Activated CD8-positive, alpha-beta T cell treated with anti-CD3 and anti-CD28 coated beads, Interleukin-2, amount 10 ng/mL, durations not matched to agents 7 days and 5 days (primary cell): ENCODE data around the gene PWP2. TPM values are rescaled to one million over a fixed set of nuclear protein-coding genes. Genes with fewer than 3 reads are reported as not detected.
A peak's percentile ranks its signal among the peaks of the same experiment; 100 is the strongest.
"Not testable (repeated sequence)": the region's sequence is repeated elsewhere in the genome, so short reads cannot be mapped to it uniquely, and the experiment has no call there.

Experiments
- ATAC-seq: fragments of 150-1000 bp; cut with Tn5 transposase; one replicate; pipeline ENCODE4 v1.10.0; 2021; ENCODE audit warnings: moderate library complexity
- CTCF ChIA-PET: fragments of 350-600 bp; sonication (Branson Sonifier 250); formaldehyde crosslinking; loops from one replicate; lab custom pipeline; 2021; ENCODE audit warnings: antibody characterized with exemption; lab: Charles Lee
- POLR2A ChIA-PET: fragments of 350-600 bp; sonication (Branson Sonifier 250); formaldehyde crosslinking; loops from one replicate; lab custom pipeline; 2021; ENCODE audit warnings: antibody characterized with exemption; lab: Charles Lee
- DNase-seq: peaks from one replicate; pipeline ENCODE4 v3.0.0-alpha.2; 2020
- H3K27ac Mint-ChIP-seq: one replicate; pipeline ENCODE4 v1.8.0; 2021; ENCODE audit warnings: mild to moderate bottlenecking, mixed read lengths
- H3K27me3 Mint-ChIP-seq: one replicate; pipeline ENCODE4 v1.8.0; 2021; ENCODE audit warnings: low read depth, mixed read lengths
- H3K36me3 Mint-ChIP-seq: one replicate; pipeline ENCODE4 v1.8.0; 2021; ENCODE audit warnings: low read depth, mixed read lengths
- H3K4me1 Mint-ChIP-seq: one replicate; pipeline ENCODE4 v1.8.0; 2021; ENCODE audit warnings: low read depth, mixed read lengths
- H3K4me3 Mint-ChIP-seq: one replicate; pipeline ENCODE4 v1.8.0; 2021; ENCODE audit warnings: mild to moderate bottlenecking, mixed read lengths
- H3K9me3 Mint-ChIP-seq: one replicate; pipeline ENCODE4 v1.8.0; 2022; ENCODE audit warnings: mixed read lengths; ENCODE audit not compliant: insufficient read depth
- total RNA-seq, 2 experiments: library from RNA; stranded (reverse); gene quantifications; one replicate each; pipeline ENCODE4 v1.2.3, GENCODE V29; 2021

Gene PWP2
- total RNA-seq, 2 experiments from 2014 or later = 2.9 to 8.0 TPM

GRCh38 chr21:44092211-44092610 lies 15.0 kb upstream of the PWP2 start:
- Mint-ChIP-seq H3K9me3 (no peaks in the 10 kb centered on the region), H3K4me1 (peaks cover 39% of the 10 kb centered on the region), H3K36me3 (peaks cover 56% of the 10 kb centered on the region), H3K27ac (peak overlapping the region; percentile 57), H3K4me3 (no peak overlapping the region), H3K27me3 (no peaks in the 10 kb centered on the region)
- ChIA-PET CTCF (interaction anchor here (1.2 kb wide), 1 partner anchor 9 kb away, joined by 5 read pairs; no protein-coding TSS in a partner anchor), POLR2A (interaction anchor here (1.0 kb wide), 1 partner anchor 26 kb away, joined by 3 read pairs; no protein-coding TSS in a partner anchor)
- DNase-seq (peak; percentile 12), ATAC-seq (no peak)

- no peak overlapping the region for H3K4me3 Mint-ChIP-seq
- H3K27ac Mint-ChIP-seq = no peak overlapping the region
- POLR2A ChIA-PET = interaction anchor here (0.9 to 1.1 kb wide), 2 partner anchors 9 to 37 kb away, joined by 3 read pairs; no protein-coding TSS in a partner anchor
- ATAC-seq (no peak), DNase-seq (peak; percentile 14)
- CTCF ChIA-PET = interaction anchor here (1.8 kb wide), 2 partner anchors 10 to 80 kb away, joined by 4 read pairs; no protein-coding TSS in a partner anchor
- H3K4me1 Mint-ChIP-seq = peaks cover 23% of the 10 kb centered on the region
- peaks cover 40% of the 10 kb centered on the region for H3K36me3 Mint-ChIP-seq
- no peaks in the 10 kb centered on the region for H3K27me3 Mint-ChIP-seq
- no peaks in the 10 kb centered on the region for H3K9me3 Mint-ChIP-seq
Observed at GRCh38 chr21:44093761-44094160, 13.4 kb upstream of the PWP2 start.

GRCh38 chr21:44094832-44095231 lies 12.4 kb upstream of the PWP2 start:
- H3K27me3 Mint-ChIP-seq = no peaks in the 10 kb centered on the region
- ChIA-PET CTCF (interaction anchor here (1.8 kb wide), 1 partner anchor 11 kb away, joined by 4 read pairs; no protein-coding TSS in a partner anchor), POLR2A (interaction anchor here (0.6 kb wide), 1 partner anchor 375 kb away, joined by 3 read pairs; no protein-coding TSS in a partner anchor)
- peaks cover 12% of the 10 kb centered on the region for H3K4me1 Mint-ChIP-seq
- ATAC-seq = no peak
- H3K36me3 Mint-ChIP-seq = peaks cover 29% of the 10 kb centered on the region
- no peak overlapping the region for H3K4me3 Mint-ChIP-seq
- H3K9me3 Mint-ChIP-seq = no peaks in the 10 kb centered on the region
- H3K27ac Mint-ChIP-seq = no peak overlapping the region
- DNase-seq = peak; percentile 4

- CTCF ChIA-PET, H3K27me3 Mint-ChIP-seq: not testable (repeated sequence)
Observed at GRCh38 chr21:44098507-44098906, 8.7 kb upstream of the PWP2 start.

GRCh38 chr21:44098964-44099363 lies 8.2 kb upstream of the PWP2 start:
- DNase-seq, H3K9me3 Mint-ChIP-seq, H3K36me3 Mint-ChIP-seq, POLR2A ChIA-PET, H3K4me3 Mint-ChIP-seq, H3K27me3 Mint-ChIP-seq, ATAC-seq, H3K4me1 Mint-ChIP-seq, H3K27ac Mint-ChIP-seq, CTCF ChIA-PET: not testable (repeated sequence)

More at GRCh38 chr21:44098507-44098906, 8.7 kb upstream of the PWP2 start:
- H3K4me3 Mint-ChIP-seq, H3K9me3 Mint-ChIP-seq, ATAC-seq, H3K4me1 Mint-ChIP-seq, H3K27ac Mint-ChIP-seq, POLR2A ChIA-PET, DNase-seq: not testable (repeated sequence)
- peaks cover 12% of the 10 kb centered on the region for H3K36me3 Mint-ChIP-seq

GRCh38 chr21:44107589-44107988 lies 390 bp downstream of the PWP2 start:
- H3K27me3 Mint-ChIP-seq, H3K27ac Mint-ChIP-seq, POLR2A ChIA-PET, DNase-seq, CTCF ChIA-PET, H3K36me3 Mint-ChIP-seq, H3K4me3 Mint-ChIP-seq, H3K4me1 Mint-ChIP-seq, H3K9me3 Mint-ChIP-seq: not testable (repeated sequence)
- peak; percentile 50 for ATAC-seq

GRCh38 chr21:44113702-44114371 lies 6.6 kb downstream of the PWP2 start:
- POLR2A ChIA-PET, H3K4me1 Mint-ChIP-seq, ATAC-seq, H3K27me3 Mint-ChIP-seq, CTCF ChIA-PET, H3K36me3 Mint-ChIP-seq, H3K9me3 Mint-ChIP-seq, H3K27ac Mint-ChIP-seq, DNase-seq, H3K4me3 Mint-ChIP-seq: not testable (repeated sequence)

- H3K36me3 Mint-ChIP-seq, POLR2A ChIA-PET, H3K27ac Mint-ChIP-seq, H3K27me3 Mint-ChIP-seq, H3K4me3 Mint-ChIP-seq, CTCF ChIA-PET, ATAC-seq, DNase-seq, H3K4me1 Mint-ChIP-seq, H3K9me3 Mint-ChIP-seq: not testable (repeated sequence)
Observed at GRCh38 chr21:44122131-44122530, 14.9 kb downstream of the PWP2 start.

GRCh38 chr21:44127827-44128226 lies 20.6 kb downstream of the PWP2 start:
- H3K4me3 Mint-ChIP-seq, CTCF ChIA-PET: not testable (repeated sequence)

GRCh38 chr21:44133715-44134057 lies 26.5 kb downstream of the PWP2 start:
- ATAC-seq = peak; percentile 18
- H3K27ac Mint-ChIP-seq, CTCF ChIA-PET, H3K4me3 Mint-ChIP-seq, H3K27me3 Mint-ChIP-seq, H3K4me1 Mint-ChIP-seq, POLR2A ChIA-PET, H3K36me3 Mint-ChIP-seq, H3K9me3 Mint-ChIP-seq, DNase-seq: not testable (repeated sequence)

More at GRCh38 chr21:44127827-44128226, 20.6 kb downstream of the PWP2 start:
- H3K27me3 Mint-ChIP-seq, H3K36me3 Mint-ChIP-seq, H3K27ac Mint-ChIP-seq, H3K4me1 Mint-ChIP-seq, POLR2A ChIA-PET, DNase-seq, H3K9me3 Mint-ChIP-seq, ATAC-seq: not testable (repeated sequence)

- H3K9me3 Mint-ChIP-seq, ATAC-seq, CTCF ChIA-PET, H3K36me3 Mint-ChIP-seq, H3K4me3 Mint-ChIP-seq, DNase-seq, H3K4me1 Mint-ChIP-seq, POLR2A ChIA-PET, H3K27ac Mint-ChIP-seq, H3K27me3 Mint-ChIP-seq: not testable (repeated sequence)
Observed at GRCh38 chr21:44134732-44135131, 27.5 kb downstream of the PWP2 start.

GRCh38 chr21:44138039-44138438 lies 30.8 kb downstream of the PWP2 start:
- CTCF ChIA-PET, H3K4me1 Mint-ChIP-seq, POLR2A ChIA-PET, H3K27ac Mint-ChIP-seq, H3K9me3 Mint-ChIP-seq, H3K27me3 Mint-ChIP-seq, H3K36me3 Mint-ChIP-seq, DNase-seq, H3K4me3 Mint-ChIP-seq: not testable (repeated sequence)
- ATAC-seq = peak; percentile 22
